ENCODE data around the gene GNAQ.

- TF ChIP-seq CTCF (conservative IDR thresholded peaks at IDR 0.05; ENCODE audit: low read depth in 2 of 2) (no peak), POLR2AphosphoS5 (IDR thresholded peaks at IDR 0.05; ENCODE audit: low read depth) (no peak), NANOG (IDR thresholded peaks at IDR 0.05; ENCODE audit: borderline replicate concordance) (no peak), ETS1 (IDR thresholded peaks at IDR 0.05) (no peak), CREB1 (CRISPR knock-in tag; IDR thresholded peaks at IDR 0.05; ENCODE audit: low read depth) (no peak)
These were observed 1.9 kb downstream of the GNAQ start for GRCh38 chr9:78029551-78030295.
